ENCODE measurements around the gene TEX26. TPM values are rescaled to one million over a fixed set of nuclear protein-coding genes. Genes with fewer than 3 reads are reported as not detected.

TEX26 gene
- total RNA-seq, 1 experiment from 2014 or later, result not detected

DNA sequence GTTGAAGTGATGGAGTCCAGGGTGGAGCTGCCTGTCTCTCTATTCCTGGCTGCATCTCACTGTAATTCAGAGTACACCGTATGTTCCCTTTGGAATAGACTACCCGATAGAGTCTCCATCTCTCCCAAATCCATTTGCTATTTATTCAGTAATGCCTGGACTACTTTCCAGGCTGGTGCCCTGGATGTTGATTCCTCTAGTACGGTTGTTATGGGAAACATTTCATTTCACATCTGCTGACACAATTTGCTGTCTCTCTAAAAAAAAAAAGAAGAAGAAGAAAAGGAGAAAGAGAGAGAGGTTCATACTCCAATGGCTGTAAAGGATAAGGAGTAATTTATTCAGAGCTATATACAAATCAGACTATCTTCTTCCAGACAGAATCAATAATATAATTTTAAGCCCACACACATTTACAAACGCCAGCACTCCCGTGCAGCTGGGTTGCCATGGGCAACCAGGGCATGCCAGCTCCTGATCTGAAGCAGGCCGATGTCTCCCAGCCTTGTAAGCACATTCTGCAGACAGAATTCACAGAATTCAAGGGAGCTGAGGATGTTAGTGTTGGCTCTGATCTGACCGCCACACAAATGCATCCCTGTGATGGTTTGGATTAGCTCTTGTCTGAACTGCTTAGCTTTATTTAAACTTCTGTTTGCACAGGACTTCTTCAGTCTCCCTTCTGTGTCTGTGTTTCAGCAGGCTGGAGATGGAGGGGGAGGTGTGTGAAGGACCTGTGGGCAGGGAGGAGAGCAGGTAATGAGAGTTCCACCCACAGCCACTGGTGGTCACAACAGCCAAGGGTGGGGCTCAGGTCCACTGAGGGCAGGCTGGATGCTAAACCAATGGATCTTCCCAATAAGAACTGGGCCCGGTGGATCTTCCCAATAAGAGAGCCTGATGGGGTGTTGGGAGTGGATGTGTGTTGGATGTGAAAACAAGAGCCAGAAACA lies 66.0 kb downstream of the TEX26 start:
- in situ Hi-C loops (cut with HindIII; ENCODE audit: low pct_unique_long_range_greater_than_20kb, low sequenced_read_pairs), result no loop called here
- DNase-seq (ENCODE audit: low read depth, low spot score), result no peak

DNA sequence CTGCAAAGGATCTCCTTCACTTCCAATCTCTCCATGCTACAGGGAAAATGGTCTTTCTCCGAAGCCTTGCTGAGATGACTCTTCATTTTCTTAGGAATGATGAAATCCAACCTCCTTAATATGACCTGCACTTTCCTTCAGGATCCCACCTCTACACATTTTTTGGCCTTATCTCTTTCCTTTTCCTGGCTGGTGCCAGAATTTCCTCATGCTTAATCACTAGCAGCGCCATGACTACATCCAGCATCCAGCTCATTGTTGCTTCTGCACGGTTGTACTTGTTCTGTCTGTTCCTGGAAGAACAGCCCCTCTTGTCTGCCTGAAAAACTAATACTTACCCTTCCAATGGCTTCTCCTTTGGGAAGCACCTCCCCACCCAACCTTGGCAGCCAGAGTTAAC lies 68.4 kb downstream of the TEX26 start:
- in situ Hi-C loops (cut with HindIII; ENCODE audit: low pct_unique_long_range_greater_than_20kb, low sequenced_read_pairs), result no loop called here

DNA sequence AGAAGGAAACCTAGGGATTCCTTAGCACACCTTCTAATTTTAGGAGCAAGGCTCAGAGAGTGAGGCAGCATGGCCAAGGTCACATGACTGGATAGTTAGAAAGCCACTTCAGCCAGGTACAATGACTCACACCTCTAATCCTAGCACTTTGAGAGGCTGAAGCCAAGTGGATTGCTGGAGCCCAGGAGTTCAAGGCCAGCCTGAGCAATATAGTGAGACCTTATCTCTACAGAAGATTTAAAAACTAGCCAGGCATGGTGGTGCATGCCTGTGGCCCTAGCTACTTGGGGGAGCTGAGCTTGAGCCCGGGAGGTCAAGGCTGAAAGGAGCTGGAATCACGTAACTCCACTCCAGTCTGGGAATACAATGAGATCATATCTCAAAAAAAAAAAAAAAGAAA lies 69.2 kb downstream of the TEX26 start:
- in situ Hi-C loops (cut with HindIII; ENCODE audit: low pct_unique_long_range_greater_than_20kb, low sequenced_read_pairs), result no loop called here

More for the DNA sequence above, 68.4 kb downstream of the TEX26 start:
- DNase-seq (ENCODE audit: low read depth, low spot score), result no peak

DNA sequence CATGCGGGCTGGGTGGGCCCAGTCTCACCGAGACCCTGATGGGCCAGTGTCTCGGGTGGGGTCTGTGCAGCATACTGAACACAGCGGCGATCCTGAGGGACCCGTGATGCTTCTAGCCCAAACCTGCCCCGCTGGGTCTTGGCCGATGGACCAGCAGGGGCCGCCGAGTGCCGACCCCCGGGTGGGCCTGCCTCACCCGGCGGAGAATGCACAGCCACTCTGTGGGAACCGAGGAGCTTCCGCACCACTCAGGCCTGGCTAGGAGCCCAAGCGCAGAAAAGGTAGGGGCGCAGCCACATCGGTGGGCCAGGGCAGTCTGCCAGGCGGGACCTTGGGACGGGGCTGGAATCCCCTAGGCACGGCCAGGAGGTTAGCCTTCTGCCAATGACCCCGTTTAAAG lies 72.6 kb downstream of the TEX26 start:
- in situ Hi-C loops (cut with HindIII; ENCODE audit: low pct_unique_long_range_greater_than_20kb, low sequenced_read_pairs), result no loop called here
- no peak for DNase-seq (ENCODE audit: low read depth, low spot score)

More for the DNA sequence above, 69.2 kb downstream of the TEX26 start:
- no peak for DNase-seq (ENCODE audit: low read depth, low spot score)

DNA sequence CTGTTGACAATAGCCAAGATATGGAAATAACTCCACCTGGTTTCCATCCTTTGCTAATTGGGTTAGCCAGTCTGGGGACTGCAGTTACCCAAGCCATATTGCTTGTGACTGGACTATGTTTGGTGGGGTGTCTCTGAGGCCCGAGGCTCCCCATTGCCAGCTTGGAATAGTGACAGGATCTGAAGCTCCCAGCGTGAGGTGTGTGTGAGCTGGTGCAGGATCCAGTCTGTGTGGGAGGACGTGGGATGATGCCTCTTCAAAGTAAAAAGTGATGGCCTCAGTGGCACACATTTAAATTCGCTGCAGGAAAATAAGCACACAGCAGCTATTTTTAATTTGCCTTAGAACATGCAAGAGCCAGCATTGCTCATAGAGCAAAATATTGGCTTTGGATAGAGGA lies 75.0 kb downstream of the TEX26 start:
- DNase-seq (ENCODE audit: low read depth, low spot score), result no peak
- in situ Hi-C loops (cut with HindIII; ENCODE audit: low pct_unique_long_range_greater_than_20kb, low sequenced_read_pairs), result no loop called here

DNA sequence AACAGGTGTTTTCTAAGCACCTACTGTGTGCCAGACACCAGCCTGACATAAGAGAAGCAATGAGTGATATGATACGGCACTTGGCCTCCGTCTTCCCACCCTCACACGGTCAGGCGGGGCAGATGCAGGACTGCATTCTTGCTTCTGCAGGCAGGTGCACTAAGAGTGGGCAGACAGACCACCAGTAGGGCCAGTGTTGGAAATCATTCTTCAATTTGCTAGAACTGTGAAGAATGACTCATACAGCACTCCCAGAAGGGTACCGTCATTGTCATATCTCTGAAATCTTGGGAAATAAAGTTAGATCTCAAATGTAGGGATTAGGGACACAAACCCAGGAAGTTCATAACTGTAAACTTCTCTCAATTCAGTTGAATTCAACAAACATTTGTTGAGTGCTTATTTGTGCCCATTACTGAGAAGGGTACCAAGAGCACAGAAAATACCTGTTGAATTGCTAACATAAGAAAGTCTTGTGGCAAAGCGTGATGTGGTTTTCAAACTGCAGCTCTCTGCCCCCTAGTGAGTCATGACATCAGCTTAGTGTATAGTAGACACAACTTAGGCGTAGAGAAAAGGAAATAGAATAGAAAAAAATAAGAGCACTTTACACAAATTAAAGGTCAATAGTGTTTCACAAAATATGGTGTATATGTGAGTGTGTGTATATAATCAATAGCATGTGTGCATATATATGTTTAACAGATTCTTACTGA lies 76.1 kb downstream of the TEX26 start:
- no peak for DNase-seq (ENCODE audit: low read depth, low spot score)
- in situ Hi-C loops (cut with HindIII; ENCODE audit: low pct_unique_long_range_greater_than_20kb, low sequenced_read_pairs), result no loop called here

DNA sequence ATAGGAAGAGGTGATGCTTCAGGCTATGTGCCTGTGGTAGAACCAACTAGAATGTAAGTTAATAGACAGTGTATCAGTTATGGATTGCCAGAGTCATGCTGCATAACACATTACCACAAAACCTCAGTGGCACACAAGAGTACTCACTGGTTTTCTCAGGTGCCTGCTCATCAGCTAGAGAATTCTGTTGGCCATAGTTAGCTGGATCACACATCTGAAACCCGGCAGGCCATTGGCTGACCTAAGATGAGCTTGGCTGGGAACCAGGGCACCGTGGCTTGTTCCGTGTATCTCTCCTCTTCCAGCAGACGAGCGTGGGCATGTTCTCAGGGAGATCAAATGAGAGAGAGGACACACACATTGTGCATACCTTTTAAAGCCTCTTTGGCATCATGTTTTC lies 76.7 kb downstream of the TEX26 start:
- no peak for DNase-seq (ENCODE audit: low read depth, low spot score)
- in situ Hi-C loops (cut with HindIII; ENCODE audit: low pct_unique_long_range_greater_than_20kb, low sequenced_read_pairs), result no loop called here

DNA sequence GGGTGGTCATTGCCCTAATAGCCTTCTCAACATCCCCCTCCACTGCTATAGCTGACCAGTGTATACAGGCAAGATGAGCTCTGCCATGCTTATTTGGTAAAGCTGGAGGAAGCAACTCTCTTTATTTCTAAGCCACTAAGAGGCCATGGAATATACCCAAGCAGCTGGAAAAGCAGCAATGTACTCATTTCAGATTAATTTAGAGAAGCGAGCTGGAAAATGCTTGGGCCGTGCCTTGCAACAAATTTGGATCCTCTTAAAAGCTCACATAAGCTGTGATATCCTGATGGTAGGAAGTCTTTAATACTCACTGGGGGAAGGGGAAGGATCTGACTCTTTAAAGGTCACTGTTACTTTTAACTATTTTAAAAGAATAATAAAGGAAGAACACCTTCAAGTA lies 77.8 kb downstream of the TEX26 start:
- in situ Hi-C loops (cut with HindIII; ENCODE audit: low pct_unique_long_range_greater_than_20kb, low sequenced_read_pairs), result no loop called here
- no peak for DNase-seq (ENCODE audit: low read depth, low spot score)

DNA sequence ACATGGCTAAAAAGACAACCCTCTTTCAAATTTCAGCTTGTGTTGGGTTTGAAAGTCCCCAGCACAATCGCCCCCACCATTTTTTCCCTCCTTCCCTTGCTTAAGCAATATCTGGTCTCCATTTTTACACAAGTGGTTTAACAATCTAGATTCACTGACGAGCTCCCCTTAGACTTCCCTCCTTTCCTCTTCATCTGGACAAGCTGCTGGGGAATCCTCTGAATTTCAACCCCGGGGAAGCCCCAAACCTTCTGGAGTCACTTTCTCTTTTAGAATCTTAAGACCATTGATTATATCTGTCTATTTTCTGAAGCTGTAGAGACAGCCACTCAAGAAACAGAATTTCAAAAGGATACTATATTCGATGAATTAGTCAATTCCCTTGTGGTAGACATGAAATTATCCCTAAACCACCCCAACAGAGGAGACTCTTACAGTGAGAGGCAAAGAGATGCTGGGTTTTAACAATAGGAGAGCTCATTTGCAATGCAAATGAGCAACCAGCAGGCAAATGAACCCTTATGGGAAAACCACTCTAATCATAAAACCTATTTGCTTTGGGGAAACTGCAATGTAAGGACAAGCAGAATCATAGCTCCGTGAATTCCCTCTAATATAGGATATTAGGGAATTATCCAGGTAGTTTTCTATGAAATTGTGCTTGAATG lies 78.9 kb downstream of the TEX26 start:
- no peak for DNase-seq (ENCODE audit: low read depth, low spot score)
- in situ Hi-C loops (cut with HindIII; ENCODE audit: low pct_unique_long_range_greater_than_20kb, low sequenced_read_pairs), result no loop called here

DNA sequence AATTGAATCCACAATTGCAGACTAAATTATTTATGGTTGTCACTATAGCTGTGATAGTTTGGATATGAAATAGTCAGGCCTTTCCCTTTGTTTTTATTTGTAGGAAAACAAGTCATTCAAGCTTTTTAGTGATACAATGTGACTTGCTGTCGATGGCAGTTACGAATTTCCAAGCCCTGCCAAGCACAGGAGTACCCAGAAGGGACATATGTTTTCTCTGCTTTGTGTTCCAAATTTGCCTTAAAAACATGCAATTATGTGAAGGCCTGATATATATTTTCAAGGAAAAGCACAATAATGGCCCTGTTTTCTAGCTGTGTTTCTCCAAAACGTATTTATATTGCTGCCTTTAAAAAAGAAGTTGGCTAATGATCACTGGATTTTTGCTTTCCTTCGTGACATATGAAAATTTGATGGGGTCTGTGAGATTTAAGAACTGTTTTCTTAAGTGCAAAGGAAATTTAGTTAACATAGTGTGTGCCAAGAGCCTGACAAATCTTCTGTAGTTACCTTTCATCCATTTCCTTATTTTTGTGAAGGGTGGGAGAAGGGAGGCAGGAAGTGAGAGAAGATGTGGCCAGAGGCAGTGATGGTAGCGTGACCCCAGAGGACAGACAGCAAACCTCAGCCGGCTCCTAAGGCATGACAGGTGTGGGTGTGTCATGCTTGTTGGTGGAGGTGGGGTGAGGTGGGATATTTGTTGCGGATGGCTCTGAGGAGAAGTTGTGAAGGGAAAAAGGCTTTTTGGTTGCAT lies 79.6 kb downstream of the TEX26 start:
- no peak for DNase-seq (ENCODE audit: low read depth, low spot score)
- in situ Hi-C loops (cut with HindIII; ENCODE audit: low pct_unique_long_range_greater_than_20kb, low sequenced_read_pairs), result no loop called here

DNA sequence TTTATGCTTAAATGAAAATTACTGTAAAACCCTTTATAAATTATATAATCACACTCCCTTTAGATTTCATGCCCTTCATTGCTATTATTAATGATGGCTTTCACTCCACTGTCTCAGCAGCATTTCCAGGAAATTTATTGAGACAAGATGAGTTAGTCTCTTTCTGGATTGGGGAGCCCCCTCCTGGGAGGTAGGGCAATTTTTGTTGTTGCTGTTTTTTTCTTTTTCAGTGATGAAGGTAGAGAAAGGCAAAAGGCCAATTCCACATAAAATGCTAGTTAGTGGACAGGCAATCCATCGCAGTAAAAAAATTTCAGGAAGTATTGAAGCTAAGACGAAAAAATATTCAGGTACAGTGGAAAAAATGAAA lies 80.2 kb downstream of the TEX26 start:
- in situ Hi-C loops (cut with HindIII; ENCODE audit: low pct_unique_long_range_greater_than_20kb, low sequenced_read_pairs), result no loop called here
- DNase-seq (ENCODE audit: low read depth, low spot score), result peak; percentile 47

DNA sequence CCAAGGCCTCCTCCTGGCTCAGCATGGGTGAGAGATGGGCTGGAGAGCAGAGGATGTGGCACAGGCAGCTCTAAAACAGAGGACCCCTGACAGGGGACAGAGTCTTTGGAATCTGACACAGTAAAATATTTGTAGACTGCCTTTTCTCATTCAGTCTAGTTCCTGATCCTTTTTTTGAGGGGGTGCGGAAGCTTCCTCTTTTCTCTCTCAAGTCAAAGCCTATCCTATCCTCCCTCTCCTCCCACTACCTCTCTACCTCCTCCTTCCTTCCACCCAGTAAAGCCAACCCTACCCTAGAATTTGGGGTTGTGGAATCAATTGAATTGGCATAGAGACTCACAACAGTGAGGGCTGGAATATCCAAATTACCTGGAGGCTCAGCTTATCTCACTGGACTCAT lies 82.0 kb downstream of the TEX26 start:
- DNase-seq (ENCODE audit: low read depth, low spot score), result no peak
- in situ Hi-C loops (cut with HindIII; ENCODE audit: low pct_unique_long_range_greater_than_20kb, low sequenced_read_pairs), result no loop called here

DNA sequence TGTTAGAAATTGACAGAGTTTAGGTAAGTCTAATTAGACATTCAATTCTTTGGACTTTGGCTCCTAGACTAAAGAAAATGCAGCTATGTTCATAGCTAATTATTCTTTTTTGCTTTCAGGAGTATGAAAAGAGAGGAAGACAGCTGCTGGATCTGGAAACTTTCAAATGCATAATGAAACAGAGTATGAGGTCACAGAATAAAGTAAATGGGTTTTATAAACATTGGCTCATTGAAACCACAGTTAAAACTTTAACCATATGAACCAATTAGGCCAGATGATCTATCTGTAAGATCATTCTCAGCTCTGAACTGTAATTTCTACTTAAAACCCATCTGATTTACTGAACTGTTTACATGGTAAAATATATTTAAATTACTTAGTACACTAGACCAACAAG lies 82.7 kb downstream of the TEX26 start:
- in situ Hi-C loops (cut with HindIII; ENCODE audit: low pct_unique_long_range_greater_than_20kb, low sequenced_read_pairs), result no loop called here

DNA sequence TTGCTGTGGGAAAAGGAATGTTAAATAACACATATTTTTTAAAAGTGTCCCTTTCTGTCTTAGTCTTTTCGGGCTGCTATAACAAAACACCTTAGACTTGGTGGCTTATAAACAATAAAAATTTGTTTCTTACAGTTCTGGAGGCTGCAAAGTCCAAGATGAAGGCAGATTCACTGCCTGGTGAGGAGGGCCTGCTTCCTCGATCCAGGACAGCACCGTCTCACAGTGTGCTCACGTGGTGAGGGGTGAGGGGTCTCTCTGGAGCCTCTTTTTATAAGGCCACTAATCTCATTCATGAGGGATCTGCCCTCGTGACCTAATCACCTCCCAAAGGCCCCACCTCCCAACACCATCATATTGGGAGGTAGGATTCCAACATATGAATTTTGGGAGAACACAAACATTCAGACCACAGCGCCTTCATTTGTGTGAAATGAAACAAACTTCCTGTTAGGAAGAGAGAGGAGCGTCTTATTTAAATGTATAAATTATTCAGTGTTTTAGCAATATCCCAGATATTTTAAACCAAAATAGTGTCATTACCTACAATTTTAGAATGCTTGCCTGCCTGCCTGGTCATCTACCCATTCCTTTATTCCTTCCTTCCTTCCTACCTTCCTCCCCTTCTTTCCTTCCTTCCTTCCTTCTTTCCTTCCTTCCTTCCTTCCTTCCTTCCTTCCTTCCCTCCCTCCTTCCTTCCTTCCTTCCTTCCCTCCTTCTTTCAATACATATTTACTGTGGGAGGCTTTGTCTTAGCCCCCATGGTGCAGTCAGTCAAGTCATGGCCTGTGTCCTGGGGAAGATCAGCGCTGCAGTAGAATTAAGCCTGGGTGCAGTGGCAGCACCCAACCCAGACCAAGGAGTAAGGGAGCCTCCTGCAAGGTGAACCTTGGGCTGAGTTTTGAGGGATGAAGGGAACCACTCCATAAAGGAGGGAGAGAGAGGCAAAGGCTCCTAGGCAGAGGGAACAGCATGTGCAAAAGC lies 84.2 kb downstream of the TEX26 start:
- no peak for DNase-seq (ENCODE audit: low read depth, low spot score)
- in situ Hi-C loops (cut with HindIII; ENCODE audit: low pct_unique_long_range_greater_than_20kb, low sequenced_read_pairs), result no loop called here

More for the DNA sequence above, 82.7 kb downstream of the TEX26 start:
- DNase-seq (ENCODE audit: low read depth, low spot score), result no peak

DNA sequence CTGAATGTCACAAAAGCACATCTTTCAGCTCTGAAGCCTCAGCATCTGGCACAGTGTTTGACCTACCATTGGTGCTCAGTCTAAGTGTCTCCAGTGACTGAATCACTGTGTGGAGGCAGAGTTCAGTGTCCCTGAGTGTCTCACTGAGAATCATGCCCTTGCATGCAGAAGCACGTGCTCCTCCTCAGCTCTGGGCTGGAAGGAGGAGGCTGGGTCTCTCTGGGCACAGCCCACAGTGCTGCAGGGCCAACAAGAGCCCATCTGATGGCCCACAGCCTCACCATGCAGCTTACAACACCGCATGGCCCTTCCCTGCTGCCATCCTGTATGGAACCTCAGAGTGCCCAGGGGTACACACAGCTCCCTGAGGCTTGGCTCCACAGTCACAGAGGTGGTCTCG lies 86.1 kb downstream of the TEX26 start:
- in situ Hi-C loops (cut with HindIII; ENCODE audit: low pct_unique_long_range_greater_than_20kb, low sequenced_read_pairs), result no loop called here
- peak; percentile 8 for DNase-seq (ENCODE audit: low read depth, low spot score)

DNA sequence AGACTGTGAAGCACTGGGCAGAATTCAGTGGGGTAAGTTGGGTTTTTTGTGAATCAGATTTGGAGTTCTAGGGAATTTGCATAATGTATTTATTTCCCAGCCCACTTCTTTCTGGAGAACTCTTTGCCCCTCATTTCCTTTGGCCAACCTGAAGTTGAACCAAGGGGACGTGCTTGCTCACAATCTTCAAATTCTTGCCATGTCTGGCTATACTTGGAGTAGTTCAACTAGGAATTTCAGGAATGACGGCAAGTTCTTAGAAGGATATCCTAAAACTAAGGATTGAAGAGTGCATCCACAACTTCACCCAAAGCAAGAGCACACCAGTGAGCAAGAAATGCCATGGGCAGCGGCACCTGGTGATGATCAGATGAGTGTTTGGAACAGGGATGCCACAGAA lies 88.5 kb downstream of the TEX26 start:
- DNase-seq (ENCODE audit: low read depth, low spot score), result no peak
- in situ Hi-C loops (cut with HindIII; ENCODE audit: low pct_unique_long_range_greater_than_20kb, low sequenced_read_pairs), result no loop called here
